Smooth muscle cell of the coronary artery (primary cell): ENCODE results near the gene USE1. TPM values are rescaled to one million over a fixed set of nuclear protein-coding genes. Genes with fewer than 3 reads are reported as not detected.

Source experiments
- total RNA-seq: library from RNA; depleted of rRNA; stranded (reverse); fragments of >200 nt; gene quantifications from 2 replicates; pipeline ENCODE4 v1.2.3, GENCODE V29; 2014; ENCODE audit warnings: low replicate concordance

Gene USE1, protein sequence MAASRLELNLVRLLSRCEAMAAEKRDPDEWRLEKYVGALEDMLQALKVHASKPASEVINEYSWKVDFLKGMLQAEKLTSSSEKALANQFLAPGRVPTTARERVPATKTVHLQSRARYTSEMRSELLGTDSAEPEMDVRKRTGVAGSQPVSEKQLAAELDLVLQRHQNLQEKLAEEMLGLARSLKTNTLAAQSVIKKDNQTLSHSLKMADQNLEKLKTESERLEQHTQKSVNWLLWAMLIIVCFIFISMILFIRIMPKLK
- 29.6 and 48.1 TPM in 2 replicates for total RNA-seq

DNA sequence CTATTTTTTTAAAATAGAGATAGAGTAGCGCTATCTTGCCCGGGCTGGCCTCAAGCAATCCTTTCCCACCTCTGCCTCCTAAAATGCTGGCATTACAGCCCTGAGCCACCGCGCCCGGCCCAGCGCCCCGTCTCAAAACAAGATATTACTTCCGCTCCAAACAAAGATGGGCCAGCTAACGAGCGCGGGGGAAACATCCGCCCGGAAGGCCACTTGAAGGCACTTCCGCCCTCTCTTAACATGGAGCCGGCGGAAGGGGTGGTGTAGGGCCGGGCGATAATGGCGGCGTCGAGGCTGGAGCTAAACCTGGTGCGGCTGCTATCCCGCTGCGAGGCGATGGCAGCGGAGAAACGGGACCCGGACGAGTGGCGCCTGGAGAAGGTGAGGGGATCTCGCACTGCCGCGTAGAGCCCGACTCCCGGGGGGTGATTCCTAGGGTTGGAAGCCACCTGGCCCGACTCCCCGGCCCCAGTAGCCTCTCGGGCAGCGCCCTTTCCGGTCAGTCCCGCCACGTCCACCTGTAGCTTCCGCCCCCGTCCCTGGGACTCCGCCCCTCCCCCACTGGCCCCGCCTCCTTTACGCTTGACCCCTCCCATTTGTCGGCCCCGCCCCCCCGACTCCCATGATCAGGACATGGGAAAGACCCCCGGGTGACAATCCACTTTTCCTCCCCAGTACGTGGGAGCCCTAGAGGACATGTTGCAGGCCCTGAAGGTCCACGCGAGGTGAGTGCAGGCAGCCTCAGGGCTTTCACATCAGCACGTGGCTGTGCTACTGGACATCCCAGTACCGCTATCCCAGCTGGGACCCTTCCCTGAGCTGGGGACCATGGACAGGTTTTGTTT is at the start of gene USE1:
TSS of gene USE1 (plus strand) at position 231 of the 845 bp plus-strand sequence. CDS start at position 280, 49 bp downstream.

DNA sequence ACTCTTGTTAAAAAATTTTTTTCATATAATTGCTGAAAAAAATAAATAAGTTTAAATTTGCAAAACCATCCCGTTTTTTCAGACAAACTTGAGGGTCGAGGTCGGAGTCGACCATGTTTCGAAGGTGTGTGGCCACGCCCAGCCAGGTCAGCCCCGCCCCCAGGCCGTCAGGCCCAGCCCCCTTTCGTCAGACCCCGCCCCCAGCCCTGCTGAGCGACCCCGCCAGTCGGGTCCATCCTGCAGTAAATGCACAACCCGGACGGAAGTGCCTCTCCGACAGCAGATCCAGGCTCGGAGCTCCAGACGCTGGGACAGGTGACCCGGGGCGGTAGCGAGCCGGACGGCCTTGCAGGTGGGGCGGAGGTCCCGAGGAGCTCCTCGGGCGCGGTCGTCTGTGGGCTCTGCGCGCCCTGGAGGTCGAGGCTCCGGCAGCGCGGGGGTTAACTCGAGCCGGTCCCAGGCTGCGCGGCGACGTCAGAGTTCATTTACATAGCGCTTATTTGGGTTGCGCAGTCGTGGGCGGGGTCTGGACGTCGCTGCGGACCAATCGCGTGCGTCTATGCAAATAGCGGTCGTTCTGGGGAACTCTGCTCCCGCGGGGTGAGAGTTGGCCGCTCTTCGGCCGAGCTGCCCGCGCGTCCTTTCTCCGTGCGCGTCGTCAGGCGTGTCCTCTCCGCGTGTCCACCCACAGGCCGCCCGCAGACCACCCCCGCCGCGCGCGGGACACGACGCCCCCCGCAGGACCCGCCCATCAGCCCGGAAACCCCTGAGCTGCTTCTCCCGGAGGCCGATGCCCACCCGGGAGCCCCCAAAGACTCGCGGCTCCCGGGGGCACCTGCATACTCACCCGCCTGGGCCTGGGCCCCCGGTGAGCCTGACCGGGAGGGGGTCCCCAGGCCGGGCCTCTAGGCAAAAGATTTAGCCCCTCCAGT is 11.1 kb downstream of the USE1 start, which contains the start of gene OCEL1:
TSS of gene OCEL1 (plus strand) at position 225 of the 932 bp plus-strand sequence. CDS start at position 247, 22 bp downstream.

DNA sequence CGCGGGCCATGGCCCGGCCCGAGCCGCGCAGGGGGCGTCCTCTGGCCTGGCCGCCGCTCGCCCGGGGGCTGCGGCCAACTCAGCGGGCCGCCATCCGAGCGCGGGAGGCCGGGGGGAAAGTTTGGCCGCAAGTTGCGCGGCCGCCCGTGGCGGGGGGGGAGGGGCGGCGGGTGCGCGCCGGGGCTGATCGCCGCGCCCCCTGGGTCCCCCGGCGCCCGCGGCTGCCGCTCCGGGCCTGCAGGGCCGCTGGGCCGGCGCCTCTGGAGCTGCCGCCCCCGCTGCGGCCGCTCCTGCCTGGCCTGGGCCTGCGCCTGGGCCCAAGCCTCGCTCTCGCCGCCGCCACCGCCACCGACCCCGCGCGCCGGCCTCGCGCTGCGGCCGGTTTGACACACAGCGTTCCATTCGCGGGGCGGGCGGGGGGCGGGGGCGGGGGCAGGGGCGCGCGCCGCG is 30.4 kb downstream of the USE1 start, which contains the start of gene NR2F6:
TSS of gene NR2F6 (minus strand) at position 385 of the 450 bp plus-strand sequence. CDS start 699 bp downstream, outside the sequence.

DNA sequence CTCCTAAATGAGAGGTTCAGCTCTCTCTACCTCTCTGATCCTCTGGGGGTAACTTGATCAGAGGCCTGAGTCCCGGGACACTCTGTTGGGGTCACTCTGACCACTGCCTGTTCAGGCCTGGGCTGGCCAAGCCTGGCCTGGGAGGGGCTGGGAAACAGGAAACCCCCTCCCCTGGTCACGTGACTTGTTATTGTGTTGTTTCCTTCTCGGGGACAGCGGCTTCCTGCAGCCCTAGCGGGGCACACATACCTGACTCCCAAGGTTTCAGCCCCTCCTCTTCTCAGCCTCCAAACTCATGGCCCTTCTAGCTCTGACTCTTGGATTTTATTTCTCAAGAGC is 49.5 kb downstream of the USE1 start, which contains the start of gene USHBP1:
TSS of gene USHBP1 (minus strand) at position 105 of the 339 bp plus-strand sequence. CDS start 446 bp downstream, outside the sequence.

DNA sequence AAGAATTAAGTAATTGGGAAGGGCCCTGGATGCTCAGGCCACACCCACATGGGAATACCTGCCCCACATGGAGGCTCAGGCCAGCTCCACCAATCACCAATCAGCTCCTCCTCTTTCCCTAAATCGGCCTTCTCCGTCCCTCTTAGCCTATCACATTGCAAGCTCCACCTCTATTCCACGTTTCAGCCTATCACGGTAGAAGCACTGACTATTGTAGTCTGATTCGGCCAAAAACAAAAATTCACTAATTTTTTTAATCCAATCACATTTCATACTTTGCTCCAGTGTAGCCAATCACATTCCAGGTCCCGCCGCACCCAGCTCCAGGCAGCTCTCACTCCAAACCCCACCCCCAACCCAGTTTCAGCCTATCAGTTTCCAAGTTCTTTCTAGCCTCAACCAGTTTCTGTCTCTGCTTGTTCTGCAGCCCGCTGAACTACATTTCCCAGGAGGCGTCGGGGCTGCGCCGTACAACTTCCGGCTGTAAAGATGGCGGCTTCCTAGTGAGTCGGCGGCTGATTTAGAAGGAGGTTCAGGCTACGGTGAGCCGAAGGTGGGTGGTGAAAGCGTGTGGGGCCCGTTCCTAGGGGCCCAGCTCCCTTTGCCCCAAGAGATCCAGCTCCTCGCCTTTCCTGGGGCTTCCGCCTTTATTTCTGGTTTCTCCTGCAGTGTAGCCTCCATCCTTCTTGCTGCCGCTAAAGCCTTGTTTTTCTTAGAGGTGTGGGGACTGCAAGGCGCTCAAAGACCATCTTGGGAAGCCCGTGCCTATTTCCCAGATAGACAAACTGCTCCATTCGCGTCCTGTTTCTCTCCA is 52.0 kb downstream of the USE1 start, which contains the start of gene BABAM1:
TSS of gene BABAM1 (plus strand) at position 469 of the 814 bp plus-strand sequence. CDS start 1,364 bp downstream, outside the sequence.

Other genes with a start within 250 kb of the USE1 start
- gene CPAMD8, start 188.5 kb upstream of the USE1 start, total RNA-seq, result 0.12 and 0.45 TPM in 2 replicates
- gene HAUS8, start 139.9 kb upstream of the USE1 start, total RNA-seq, result 1.2 and 1.6 TPM in 2 replicates
- 43.4 and 48.0 TPM in 2 replicates for gene MYO9B, start 139.6 kb upstream of the USE1 start, total RNA-seq
- 0.94 and 4.0 TPM in 2 replicates for gene OCEL1, start 10.9 kb downstream of the USE1 start, total RNA-seq
- gene NR2F6, start 30.6 kb downstream of the USE1 start, total RNA-seq, result 17.8 and 50.4 TPM in 2 replicates
- gene USHBP1, start 49.4 kb downstream of the USE1 start, total RNA-seq, result 1.1 TPM in 1 of 2 replicates, not detected in the other
- gene BABAM1, start 52.1 kb downstream of the USE1 start, total RNA-seq, result 96.8 and 107 TPM in 2 replicates
- 0.12 and 0.38 TPM in 2 replicates for gene ANKLE1, start 66.5 kb downstream of the USE1 start, total RNA-seq
- gene ABHD8, start 88.1 kb downstream of the USE1 start, total RNA-seq, result 5.3 and 7.5 TPM in 2 replicates
- gene MRPL34, start 90.5 kb downstream of the USE1 start, total RNA-seq, result 17.9 and 27.8 TPM in 2 replicates
- gene DDA1, start 94.2 kb downstream of the USE1 start, total RNA-seq, result 8.4 and 34.8 TPM in 2 replicates
- gene ANO8, start 119.5 kb downstream of the USE1 start, total RNA-seq, result 3.3 and 4.8 TPM in 2 replicates
- 7.6 and 13.2 TPM in 2 replicates for gene GTPBP3, start 122.2 kb downstream of the USE1 start, total RNA-seq
- 0.08 and 1.1 TPM in 2 replicates for gene PLVAP, start 162.0 kb downstream of the USE1 start, total RNA-seq
- gene CCDC194, start 178.8 kb downstream of the USE1 start, total RNA-seq, result not detected in 2 replicates
- gene BST2, start 190.3 kb downstream of the USE1 start, total RNA-seq, result 7.7 and 9.0 TPM in 2 replicates
- gene MVB12A, start 204.7 kb downstream of the USE1 start, total RNA-seq, result 10.4 and 36.0 TPM in 2 replicates
- gene TMEM221, start 233.3 kb downstream of the USE1 start, total RNA-seq, result under 0.01 and 0.12 TPM in 2 replicates
- gene NXNL1, start 245.6 kb downstream of the USE1 start, total RNA-seq, result not detected in 2 replicates